ENCODE measurements around the gene GLP2R. TPM values are rescaled to one million over a fixed set of nuclear protein-coding genes. Genes with fewer than 3 reads are reported as not detected.

Gene GLP2R
- total and polyA plus RNA-seq, 2 experiments from 2014 or later = not detected

GRCh38 chr17:9883451-9883850, 57.7 kb downstream of the GLP2R start (continued):
- TF ChIP-seq ZNF462 (CRISPR knock-in tag; IDR thresholded peaks at IDR 0.05) (no peak), ZNF114 (CRISPR knock-in tag; IDR thresholded peaks at IDR 0.05) (no peak)

- no peaks in the 10 kb centered on the region for H3F3A ChIP-seq (replicated peaks; ENCODE audit: low read depth)
- H3K4me1 Mint-ChIP-seq = peaks cover 3% of the 10 kb centered on the region; the same call in 2 of the 3 replicates
- ATAC-seq = no peak
- no peaks in the 10 kb centered on the region for H3K79me2 ChIP-seq (replicated peaks; ENCODE audit: insufficient read depth)
- peaks cover 33% of the 10 kb centered on the region for H3K9me3 Mint-ChIP-seq
- H3K27me3 ChIP-seq (ENCODE audit: insufficient read depth) = no peaks in the 10 kb centered on the region
- H3K36me3 ChIP-seq (ENCODE audit: insufficient read depth) = no peaks in the 10 kb centered on the region; the same call in 1 of the 2 replicates
- H3K4me1 ChIP-seq (ENCODE audit: insufficient read depth) = no peaks in the 10 kb centered on the region
- no peak overlapping the region for H3K27ac ChIP-seq (ENCODE audit: low read depth)
- no peak overlapping the region for H3K4me3 Mint-ChIP-seq
- H3K27me3 Mint-ChIP-seq (ENCODE audit: insufficient read depth, low read depth, poor library complexity) = peaks cover 3% of the 10 kb centered on the region
- 0 out of 2 replicates have a peak, but pooled peaks cover 7% of the 10 kb centered on the region for H3K9me2 ChIP-seq (ENCODE audit: insufficient read depth)
- peaks cover 6% of the 10 kb centered on the region; the same call in 2 of the 3 replicates for H3K36me3 Mint-ChIP-seq (ENCODE audit: low read depth)
- no peak overlapping the region for H2AFZ ChIP-seq
- DNase-seq (ENCODE audit: low spot score) = no peak
- H3K27ac Mint-ChIP-seq = no peak overlapping the region
- H3K4me2 ChIP-seq = no peak overlapping the region
- no peak overlapping the region for H3K4me3 ChIP-seq
- H4K20me1 ChIP-seq (replicated peaks; ENCODE audit: insufficient read depth) = no peaks in the 10 kb centered on the region
- TF ChIP-seq EZH2 (IDR thresholded peaks at IDR 0.05; ENCODE audit: low read depth, unreplicated experiment) (no peak), STAT1 (IDR thresholded peaks at IDR 0.05; ENCODE audit: unreplicated experiment) (no peak), ZNF331 (CRISPR knock-in tag; IDR thresholded peaks at IDR 0.05; ENCODE audit: low read depth) (no peak), JUNB (IDR thresholded peaks at IDR 0.05; ENCODE audit: unreplicated experiment) (no peak), CREB1 (CRISPR knock-in tag; IDR thresholded peaks at IDR 0.05; ENCODE audit: low read depth) (no peak), POLR2AphosphoS5 (IDR thresholded peaks at IDR 0.05; ENCODE audit: low read depth) (no peak), ETS1 (IDR thresholded peaks at IDR 0.05) (no peak)
Observed at GRCh38 chr17:9886141-9886930, 60.6 kb downstream of the GLP2R start.
